ENCODE results near the gene CTXND2. TPM values are rescaled to one million over a fixed set of nuclear protein-coding genes. Genes with fewer than 3 reads are reported as not detected.

The CTXND2 gene
- total and polyA plus RNA-seq, 2 donors (not counting 3 experiments of a cell fraction or from before 2014, with no cell fraction given), result not detected

GRCh38 chr1:150944856-150945255 lies 57.9 kb downstream of the CTXND2 start:
- POLR2A ChIA-PET, result interaction anchor here (0.7 kb wide), 1 partner anchor 25 kb away, joined by 3 read pairs; no protein-coding TSS in a partner anchor
- Histone ChIP-seq H3K4me1 (ENCODE audit: control insufficient read depth, extremely low read depth, insufficient read depth, low read length) (no peaks in the 10 kb centered on the region), H3K79me2 (ENCODE audit: control insufficient read depth, insufficient read depth, low read length) (no peaks in the 10 kb centered on the region), H3K4me2 (ENCODE audit: insufficient read depth, low read length) (no peak overlapping the region), H3K9ac (replicated peaks; ENCODE audit: extremely low read depth, insufficient read depth, low read length) (no peak overlapping the region), H2AFZ (ENCODE audit: low read depth, low read length) (no peak overlapping the region), H3K9me1 (replicated peaks; ENCODE audit: control insufficient read depth, extremely low read depth, insufficient read depth, low read length) (no peaks in the 10 kb centered on the region), H4K20me1 (replicated peaks; ENCODE audit: control insufficient read depth, extremely low read depth, insufficient read depth, low read length) (no peaks in the 10 kb centered on the region), H3K9me3 (replicated peaks; ENCODE audit: control insufficient read depth, insufficient read depth, low read length) (no peaks in the 10 kb centered on the region), H3K36me3 (ENCODE audit: control insufficient read depth in 2 of 2, extremely low read depth in 1 of 2, insufficient read depth in 2 of 2, low read length in 2 of 2) (peaks cover 28 to 34% of the 10 kb centered on the region in 2 experiments), H3K4me3 (replicated peaks in 1 of 3; ENCODE audit: insufficient read depth in 1 of 3, low read depth in 1 of 3, low read length in 3 of 3) (no peak overlapping the region), H3K27me3 (ENCODE audit: control insufficient read depth in 2 of 2, insufficient read depth in 2 of 2, low read length in 2 of 2) (no peaks in the 10 kb centered on the region), H3K27ac (ENCODE audit: insufficient read depth, low read depth, low read length) (no peak overlapping the region)
- TF ChIP-seq EZH2 (IDR thresholded peaks at IDR 0.05; ENCODE audit: borderline replicate concordance, low read depth, low read length, severe bottlenecking) (no peak), POLR2AphosphoS5 (IDR thresholded peaks at IDR 0.05; ENCODE audit: insufficient read depth, low read depth, low read length) (no peak), MYC (IDR thresholded peaks at IDR 0.05; ENCODE audit: low read depth, low read length) (no peak), JUN (IDR thresholded peaks at IDR 0.05; ENCODE audit: borderline replicate concordance, insufficient read depth, insufficient read length, low read depth) (no peak), POLR2A (IDR thresholded peaks at IDR 0.05; ENCODE audit: low read depth, low read length) (no peak), GATA2 (IDR thresholded peaks at IDR 0.05; ENCODE audit: insufficient read depth, insufficient read length, low read depth, low read length) (no peak), FOS (IDR thresholded peaks at IDR 0.05; ENCODE audit: borderline replicate concordance, insufficient read depth, low read length) (no peak)
- TF ChIP-seq, protein P1, sequence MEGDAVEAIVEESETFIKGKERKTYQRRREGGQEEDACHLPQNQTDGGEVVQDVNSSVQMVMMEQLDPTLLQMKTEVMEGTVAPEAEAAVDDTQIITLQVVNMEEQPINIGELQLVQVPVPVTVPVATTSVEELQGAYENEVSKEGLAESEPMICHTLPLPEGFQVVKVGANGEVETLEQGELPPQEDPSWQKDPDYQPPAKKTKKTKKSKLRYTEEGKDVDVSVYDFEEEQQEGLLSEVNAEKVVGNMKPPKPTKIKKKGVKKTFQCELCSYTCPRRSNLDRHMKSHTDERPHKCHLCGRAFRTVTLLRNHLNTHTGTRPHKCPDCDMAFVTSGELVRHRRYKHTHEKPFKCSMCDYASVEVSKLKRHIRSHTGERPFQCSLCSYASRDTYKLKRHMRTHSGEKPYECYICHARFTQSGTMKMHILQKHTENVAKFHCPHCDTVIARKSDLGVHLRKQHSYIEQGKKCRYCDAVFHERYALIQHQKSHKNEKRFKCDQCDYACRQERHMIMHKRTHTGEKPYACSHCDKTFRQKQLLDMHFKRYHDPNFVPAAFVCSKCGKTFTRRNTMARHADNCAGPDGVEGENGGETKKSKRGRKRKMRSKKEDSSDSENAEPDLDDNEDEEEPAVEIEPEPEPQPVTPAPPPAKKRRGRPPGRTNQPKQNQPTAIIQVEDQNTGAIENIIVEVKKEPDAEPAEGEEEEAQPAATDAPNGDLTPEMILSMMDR (IDR thresholded peaks at IDR 0.05; ENCODE audit: extremely low read depth in 1 of 2, insufficient read depth in 1 of 2, low read depth in 1 of 2, low read length in 2 of 2), result no peak
- TF ChIP-seq, protein P2, sequence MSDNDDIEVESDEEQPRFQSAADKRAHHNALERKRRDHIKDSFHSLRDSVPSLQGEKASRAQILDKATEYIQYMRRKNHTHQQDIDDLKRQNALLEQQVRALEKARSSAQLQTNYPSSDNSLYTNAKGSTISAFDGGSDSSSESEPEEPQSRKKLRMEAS (IDR thresholded peaks at IDR 0.05; ENCODE audit: insufficient read depth, insufficient read length), result no peak
- BruUV-seq (replicated peaks), result no TSS peak
- dilution Hi-C loops (cut with MboI; ENCODE audit: extremely low pct_ligation_motif_present, low sequenced_read_pairs) (no loop called here), intact Hi-C loops (cut with micrococcal nuclease) (no loop called here)
- DNase-seq (ENCODE audit: low read depth, low spot score), result no peak
- FAIRE-seq, result no peak
- CTCF ChIA-PET, result interaction anchor here (0.6 kb wide), 1 partner anchor 13 kb away, joined by 3 read pairs; no protein-coding TSS in a partner anchor

Data from endothelial cell of umbilical vein (primary cell).